Raji (cell line): ENCODE data around the gene ACSS1.

ENCODE experiments used
- POLR2A ChIP-seq: IDR thresholded peaks from 2 replicates; pipeline ENCODE4 v1.6.1; 2011; ENCODE audit warnings: low read depth, low read length, control low read depth; ENCODE audit not compliant: insufficient read depth

Gene ACSS1

DNA sequence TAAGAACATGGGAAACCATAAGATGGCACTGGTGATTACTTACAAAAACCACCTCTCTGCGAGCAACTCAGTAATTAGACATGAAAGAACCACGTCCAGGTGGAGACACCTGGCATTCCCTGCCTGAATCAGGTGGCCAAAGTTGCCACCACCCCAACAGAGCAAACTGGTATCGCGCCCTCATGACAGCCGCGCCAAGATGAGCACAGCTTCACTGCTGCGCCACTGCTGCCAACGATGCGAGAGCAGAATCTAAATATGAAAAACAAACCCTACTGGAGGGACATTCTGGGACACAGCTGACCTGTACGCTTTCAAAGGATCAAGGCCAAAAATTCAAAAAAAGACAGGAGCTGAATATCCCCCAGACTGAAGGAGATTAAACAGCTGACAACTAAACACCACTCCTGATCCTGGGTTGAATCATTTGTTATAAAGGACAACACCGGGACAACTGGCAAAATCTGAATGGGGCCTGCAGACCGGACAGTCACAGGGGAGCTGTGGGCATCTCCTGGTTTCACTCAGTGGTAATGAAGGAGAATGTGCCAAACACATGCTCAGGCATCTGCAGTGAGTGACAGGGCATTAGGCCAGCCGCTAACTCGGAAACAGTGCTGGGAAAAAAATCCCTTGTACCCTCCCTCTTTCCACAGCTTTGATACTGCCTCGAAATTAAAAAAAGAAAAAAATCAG is 91.5 kb downstream of the ACSS1 start:
- TF ChIP-seq POLR2A = no peak

DNA sequence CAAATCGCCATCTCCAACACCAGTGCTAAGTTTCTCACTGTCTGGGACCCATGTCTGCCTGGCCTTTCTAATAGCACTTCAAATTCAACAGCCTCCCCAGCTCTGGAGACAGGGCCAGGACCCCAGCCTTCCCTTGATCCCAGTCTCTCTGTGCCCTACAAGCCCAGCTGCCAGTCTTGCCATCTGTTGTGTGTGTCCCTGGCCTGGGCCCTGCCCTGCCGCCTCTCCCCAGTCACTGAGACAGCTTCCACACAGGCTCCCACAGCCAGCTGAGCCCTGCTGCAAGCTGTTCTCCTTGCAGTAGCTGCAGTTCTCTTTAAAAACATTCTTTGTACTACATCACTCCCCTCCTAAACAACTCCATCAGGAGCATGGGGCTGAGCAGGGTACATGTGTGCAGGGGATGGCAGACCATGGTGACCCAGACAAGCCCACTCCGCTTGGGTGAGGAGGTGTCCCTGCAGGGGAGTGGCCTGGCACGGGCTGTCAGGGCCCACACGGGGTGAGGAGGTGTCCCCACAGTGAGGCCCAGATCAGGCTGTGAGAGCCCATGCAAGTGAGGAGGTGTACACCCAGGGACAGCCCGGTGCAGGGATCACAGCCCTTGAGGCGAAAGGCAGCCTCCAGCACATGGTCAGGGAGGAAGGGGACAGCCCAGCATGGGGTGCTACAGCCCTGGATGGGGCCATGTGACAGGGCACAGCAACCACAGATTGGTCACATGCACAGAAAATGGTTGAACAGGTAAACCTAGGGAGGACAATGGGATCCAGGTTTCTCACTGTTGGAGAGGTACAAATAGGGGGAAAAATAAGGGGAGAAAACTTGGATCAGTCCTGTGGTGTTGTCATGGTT is 92.6 kb downstream of the ACSS1 start:
- no peak for TF ChIP-seq POLR2A

DNA sequence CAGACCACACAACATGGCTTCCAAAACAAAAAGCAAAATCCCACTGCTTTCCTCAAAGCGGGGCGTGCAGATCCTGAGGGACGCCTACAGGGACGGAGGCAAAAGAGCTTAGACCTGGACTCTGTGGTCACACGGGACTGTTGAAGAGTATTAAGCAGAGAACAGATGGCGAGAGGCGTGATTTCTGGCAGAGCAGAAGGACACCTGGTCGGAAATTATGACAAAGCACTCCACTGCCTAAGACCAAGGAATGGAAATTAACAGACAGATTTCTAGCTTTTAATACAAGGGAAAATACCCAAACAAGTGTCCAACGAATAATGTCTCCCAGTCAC is 93.5 kb downstream of the ACSS1 start:
- no peak for TF ChIP-seq POLR2A

DNA sequence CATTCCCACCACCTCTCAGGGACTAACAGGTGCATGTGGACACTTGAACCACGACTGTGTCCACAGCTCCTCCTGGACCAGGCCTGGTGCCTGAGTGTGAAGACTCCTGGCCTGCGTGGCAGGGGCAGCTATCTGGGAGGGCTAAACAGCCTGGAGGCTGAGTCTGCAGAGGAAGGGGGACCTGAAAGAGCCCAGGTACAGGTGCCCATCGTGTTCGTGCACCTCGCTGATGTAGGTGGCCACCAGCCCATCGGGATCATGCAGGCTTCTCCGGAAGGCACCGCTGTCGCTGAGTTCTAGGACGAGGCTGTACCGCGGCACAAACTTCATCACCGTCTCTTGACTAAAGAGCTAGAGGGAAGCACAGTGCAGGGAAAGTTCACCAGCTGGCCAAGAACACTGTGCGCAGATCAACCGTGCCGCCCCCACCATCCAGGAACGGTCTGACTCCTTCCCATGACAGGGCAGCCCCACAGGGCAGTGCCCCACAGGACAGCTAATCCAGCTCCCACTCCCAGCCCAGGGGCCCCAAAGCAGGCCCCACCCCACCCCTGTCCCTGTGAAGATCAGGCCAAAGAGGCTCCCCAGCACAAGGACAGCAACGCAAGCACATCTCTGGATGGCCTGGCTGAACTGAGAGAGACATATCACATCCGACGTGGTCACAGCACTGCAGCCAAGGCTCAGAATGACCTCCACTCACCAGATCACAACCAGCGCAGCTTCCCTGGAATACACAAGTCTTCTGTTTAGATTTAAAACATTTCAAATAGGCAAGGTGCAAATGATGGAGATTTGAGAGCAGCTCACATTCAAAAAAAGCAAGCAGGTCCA is 94.0 kb downstream of the ACSS1 start:
- TF ChIP-seq POLR2A = no peak

- no peak for TF ChIP-seq POLR2A
Observed at GRCh38 chr20:24962510-24962909, 95.4 kb downstream of the ACSS1 start.

DNA sequence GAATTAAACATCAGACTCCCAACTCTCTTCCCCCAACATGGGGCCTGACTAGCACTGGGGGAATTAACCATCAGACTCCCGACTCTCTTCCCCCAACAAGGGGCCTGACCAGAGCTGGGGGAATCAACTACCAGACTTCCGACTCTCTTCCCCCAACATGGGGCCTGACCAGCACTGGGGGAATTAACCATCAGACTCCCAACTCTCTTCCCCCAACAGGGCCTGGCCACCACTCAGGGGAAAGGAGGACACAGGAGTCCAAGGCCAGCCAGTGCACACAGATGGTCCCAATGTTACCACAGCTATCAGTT is 95.8 kb downstream of the ACSS1 start:
- no peak for TF ChIP-seq POLR2A

DNA sequence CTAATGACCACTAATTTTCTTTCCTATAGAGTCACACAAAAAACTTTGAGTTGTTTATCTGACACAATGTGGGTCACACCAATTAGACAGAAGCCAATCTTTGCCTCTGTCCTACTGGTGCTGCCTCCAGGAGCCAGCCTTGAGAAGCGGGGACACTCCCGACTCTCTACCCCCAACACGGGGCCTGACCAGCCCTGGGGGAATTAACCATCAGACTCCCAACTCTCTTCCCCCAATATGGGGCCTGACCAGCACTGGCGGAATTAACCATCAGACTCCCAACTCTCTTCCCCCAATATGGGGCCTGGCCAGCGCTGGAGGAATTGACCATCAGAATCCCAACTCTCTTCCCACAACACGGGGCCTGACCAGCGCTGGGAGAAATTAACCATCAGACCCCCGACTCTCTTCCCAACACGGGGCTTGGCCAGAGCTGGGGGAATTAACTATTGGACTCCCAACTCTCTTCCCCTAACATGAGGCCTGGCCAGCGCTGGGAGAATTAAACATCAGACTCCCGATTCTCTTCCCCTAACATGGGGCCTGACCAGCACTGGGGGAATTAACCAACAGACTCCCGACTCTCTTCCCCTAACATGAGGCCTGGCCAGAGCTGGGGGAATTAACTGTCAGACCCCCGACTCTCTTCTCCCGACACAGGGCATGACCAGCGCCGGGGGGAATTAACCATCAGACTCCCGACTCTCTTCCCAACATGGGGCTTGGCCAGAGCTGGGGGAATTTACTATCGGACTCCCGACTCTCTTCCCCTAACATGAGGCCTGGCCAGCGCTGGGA is 96.4 kb downstream of the ACSS1 start:
- no peak for TF ChIP-seq POLR2A

GRCh38 chr20:24960861-24961260 is 97.1 kb downstream of the ACSS1 start:
- no peak for TF ChIP-seq POLR2A

GRCh38 chr20:24960302-24960801 is 97.6 kb downstream of the ACSS1 start:
- no peak for TF ChIP-seq POLR2A

- no peak for TF ChIP-seq POLR2A
Observed at GRCh38 chr20:24959591-24960301, 98.2 kb downstream of the ACSS1 start.

DNA sequence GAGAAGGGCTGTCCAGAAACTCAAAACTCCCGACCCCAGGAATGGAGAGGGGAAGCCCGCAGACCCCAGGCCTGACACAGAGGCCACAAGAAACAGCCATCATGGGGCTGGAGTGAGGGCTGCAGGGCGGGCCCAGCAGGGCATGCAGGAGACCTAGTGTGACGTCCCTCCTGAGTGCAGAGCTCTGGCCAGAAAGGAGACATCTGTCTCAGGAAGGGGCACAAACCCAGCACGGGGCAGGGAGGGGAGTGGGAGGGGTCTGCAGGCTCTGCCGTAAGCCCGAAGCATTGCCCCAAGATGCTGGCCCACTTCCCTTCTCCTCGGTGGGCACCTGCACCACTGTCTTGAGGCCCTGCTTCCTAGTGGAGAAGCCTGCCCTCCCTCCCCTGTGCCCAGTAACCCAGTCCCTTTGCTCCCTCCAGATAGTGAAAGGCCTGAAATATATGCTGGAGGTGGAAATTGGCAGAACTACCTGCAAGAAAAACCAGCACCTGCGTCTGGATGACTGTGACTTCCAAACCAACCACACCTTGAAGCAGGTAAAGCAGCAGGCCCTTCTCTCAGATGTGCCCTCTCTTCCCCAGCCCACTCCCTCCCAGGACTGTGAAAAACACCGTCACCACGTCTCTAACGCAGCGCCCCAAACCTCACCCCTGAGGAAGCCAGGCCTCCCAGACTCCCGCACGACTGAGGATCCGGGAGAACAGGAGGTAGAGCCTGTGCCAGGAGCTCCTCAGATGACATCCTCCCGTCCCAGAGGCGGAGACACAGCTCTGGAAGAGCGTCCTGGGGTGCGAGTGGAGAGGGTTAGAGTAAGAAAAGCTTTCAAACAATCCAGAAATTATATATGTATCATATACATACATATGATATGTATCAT is 99.2 kb downstream of the ACSS1 start:
- no peak for TF ChIP-seq POLR2A

DNA sequence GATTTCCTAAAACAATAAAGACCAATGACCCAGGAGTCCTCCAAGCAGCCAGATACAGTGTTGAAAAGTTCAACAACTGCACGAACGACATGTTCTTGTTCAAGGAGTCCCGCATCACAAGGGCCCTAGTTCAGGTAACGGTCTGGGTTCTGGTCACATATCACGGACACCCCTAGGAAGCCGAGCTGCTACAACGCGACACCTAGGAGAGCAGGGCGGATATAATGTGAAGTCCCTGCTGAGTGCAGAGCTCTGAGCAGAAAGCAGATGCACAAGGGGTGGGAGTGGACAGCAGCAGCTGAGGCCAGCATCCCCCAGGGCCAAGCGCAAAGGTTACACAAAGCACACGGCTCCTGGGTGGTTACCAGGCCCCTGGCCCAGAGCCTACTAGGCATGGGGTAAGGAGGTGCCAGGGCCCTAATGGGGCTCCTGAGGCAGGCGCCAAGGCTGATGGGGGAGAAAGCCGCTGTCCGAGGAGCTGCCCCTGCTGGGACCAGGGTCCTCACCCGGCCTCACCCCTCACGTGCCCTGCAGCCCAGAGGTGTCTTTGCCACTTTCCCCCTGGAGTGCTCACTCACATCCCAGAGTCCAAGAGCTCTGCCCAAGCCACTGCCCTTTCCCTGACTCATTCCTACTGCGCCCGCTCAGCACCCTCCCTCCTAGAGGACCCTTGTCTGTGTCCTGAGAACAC is 100.5 kb downstream of the ACSS1 start:
- no peak for TF ChIP-seq POLR2A
